ENCODE results near the gene SAMD4B. TPM values are rescaled to one million over a fixed set of nuclear protein-coding genes. Genes with fewer than 3 reads are reported as not detected.

The SAMD4B gene
- total and polyA plus RNA-seq, 4 donors = 77.6 to 103 (median 86.8) TPM

GRCh38 chr19:39406656-39407409, 64.6 kb downstream of the SAMD4B start, which contains the start of gene ZFP36:
ZFP36 (plus strand) TSS chr19:39406847; CDS start chr19:39406905, 58 bp downstream.
- ATAC-seq (ENCODE audit: insufficient read depth, low FRiP score) (peak; percentile 25), DNase-seq (peak; percentile 89 to 95 (median 93))
- Histone ChIP-seq H3K27me3 (ENCODE audit: control insufficient read depth in 3 of 3, insufficient read depth in 3 of 3, low read length in 2 of 3) (no peaks in the 10 kb centered on the region), H3K4me3 (peak within 1 kb of the TSS; percentile 91), H3K27ac (ENCODE audit: low read depth in 1 of 2, low read length in 1 of 2) (peak within 1 kb of the TSS; percentile 94 to 100), H3K36me3 (ENCODE audit: control insufficient read depth in 4 of 4, insufficient read depth in 4 of 4, low read length in 4 of 4) (peaks cover 0 to 12% (median 6%) of the 10 kb centered on the region in 4 donors), H3K9ac (ENCODE audit: insufficient read depth in 1 of 2, low read length in 2 of 2) (peak within 1 kb of the TSS; percentile 56 to 86), H3K4me1 (ENCODE audit: control insufficient read depth in 5 of 5, insufficient read depth in 5 of 5, low read length in 5 of 5) (peaks cover 0 to 52% (median 17%) of the 10 kb centered on the region in 5 donors), H3K9me3 (ENCODE audit: control insufficient read depth in 4 of 4, insufficient read depth in 3 of 4, low read length in 3 of 4) (no peaks in the 10 kb centered on the region)
- no peak for TF ChIP-seq CTCF (IDR thresholded peaks at IDR 0.05; ENCODE audit: control extremely low read depth, extremely low read depth)
- 1% methylated on average over 56 of the region's 56 CpGs for WGBS, 2 donors

- Histone ChIP-seq H3K4me3 (peak overlapping the region; percentile 91), H3K36me3 (ENCODE audit: control insufficient read depth in 4 of 4, insufficient read depth in 4 of 4, low read length in 4 of 4) (peaks cover 0 to 12% (median 6%) of the 10 kb centered on the region in 4 donors), H3K4me1 (ENCODE audit: control insufficient read depth in 5 of 5, insufficient read depth in 5 of 5, low read length in 5 of 5) (peaks cover 0 to 49% (median 13%) of the 10 kb centered on the region in 5 donors), H3K27ac (ENCODE audit: low read depth in 1 of 2, low read length in 1 of 2) (peak overlapping the region; percentile 94 to 100), H3K27me3 (ENCODE audit: control insufficient read depth in 3 of 3, insufficient read depth in 3 of 3, low read length in 2 of 3) (no peaks in the 10 kb centered on the region), H3K9me3 (ENCODE audit: control insufficient read depth in 4 of 4, insufficient read depth in 3 of 4, low read length in 3 of 4) (no peaks in the 10 kb centered on the region), H3K9ac (ENCODE audit: insufficient read depth in 1 of 2, low read length in 2 of 2) (peak overlapping the region; percentile 56 to 86)
- no peak for DNase-seq
- no peak for ATAC-seq (ENCODE audit: insufficient read depth, low FRiP score)
- WGBS, 2 donors = 1 to 2% methylated on average over 14 of the region's 14 CpGs
- TF ChIP-seq CTCF (IDR thresholded peaks at IDR 0.05; ENCODE audit: control extremely low read depth, extremely low read depth) = no peak
Measured at GRCh38 chr19:39407410-39407659, 65.1 kb downstream of the SAMD4B start.

GRCh38 chr19:39407660-39408391, 65.6 kb downstream of the SAMD4B start:
- Histone ChIP-seq H3K36me3 (ENCODE audit: control insufficient read depth in 4 of 4, insufficient read depth in 4 of 4, low read length in 4 of 4) (peaks cover 0 to 12% (median 6%) of the 10 kb centered on the region in 4 donors), H3K4me1 (ENCODE audit: control insufficient read depth in 5 of 5, insufficient read depth in 5 of 5, low read length in 5 of 5) (peaks cover 0 to 48% (median 12%) of the 10 kb centered on the region in 5 donors), H3K9me3 (ENCODE audit: control insufficient read depth in 4 of 4, insufficient read depth in 3 of 4, low read length in 3 of 4) (no peaks in the 10 kb centered on the region), H3K27ac (ENCODE audit: low read depth in 1 of 2, low read length in 1 of 2) (peak overlapping the region; percentile 94 to 100), H3K9ac (ENCODE audit: insufficient read depth in 1 of 2, low read length in 2 of 2) (peak overlapping the region; percentile 56 to 86), H3K4me3 (peak overlapping the region; percentile 91), H3K27me3 (ENCODE audit: control insufficient read depth in 3 of 3, insufficient read depth in 3 of 3, low read length in 2 of 3) (no peaks in the 10 kb centered on the region)
- no peak for ATAC-seq (ENCODE audit: insufficient read depth, low FRiP score)
- WGBS, 2 donors = 9 to 29% methylated on average over 39 to 40 of the region's 40 CpGs
- no peak for TF ChIP-seq CTCF (IDR thresholded peaks at IDR 0.05; ENCODE audit: control extremely low read depth, extremely low read depth)
- peak in 1 of 3 donors; percentile 46 for DNase-seq
